A673 (cell line): ENCODE data around the gene ADPRM. TPM values are rescaled to one million over a fixed set of nuclear protein-coding genes. Genes with fewer than 3 reads are reported as not detected.

ENCODE experiments used
- BruUV-seq: library from RNA; stranded (reverse); fragments of 400-500 nt; replicated peaks from 2 replicates; lab custom pipeline; 2021; lab: Mats Ljungman, UMichigan
- CTCF ChIA-PET: fragments of 300-600 bp; sonication (Branson Sonifier 250); formaldehyde crosslinking; loops from one replicate; lab custom pipeline; 2022; ENCODE audit warnings: antibody characterized with exemption; lab: Charles Lee
- POLR2A ChIA-PET: fragments of 300-600 bp; sonication (Branson Sonifier 250); formaldehyde crosslinking; loops from one replicate; lab custom pipeline; 2022; ENCODE audit warnings: antibody characterized with exemption; ENCODE audit not compliant: low non-redundant PET; lab: Charles Lee
- DNase-seq: peaks from one replicate; pipeline ENCODE4 v3.0.0-alpha.2; 2015; ENCODE audit warnings: low spot score
- H3K27ac ChIP-seq: fragments of 200-600 bp; sonication (generic); 2 replicates; pipeline ENCODE4 v1.5.1; 2016; ENCODE audit warnings: mixed run types, low read depth, mild to moderate bottlenecking, mixed read lengths, antibody characterized with exemption, low read length; ENCODE audit not compliant: poor library complexity, severe bottlenecking
- H3K27me3 ChIP-seq: fragments of 200-600 bp; sonication (generic); replicated peaks from 2 replicates; pipeline ENCODE4 v1.6.1; 2017; ENCODE audit warnings: mixed run types, low read depth, mild to moderate bottlenecking, mixed read lengths, antibody characterized with exemption, low read length; ENCODE audit not compliant: insufficient read depth, poor library complexity
- H3K36me3 ChIP-seq: fragments of 200-600 bp; sonication (generic); 2 replicates; pipeline ENCODE4 v1.6.1; 2016; ENCODE audit warnings: mixed run types, mild to moderate bottlenecking, mixed read lengths, antibody characterized with exemption, low read length; ENCODE audit not compliant: insufficient read depth, poor library complexity, severe bottlenecking
- H3K4me1 ChIP-seq: fragments of 200-600 bp; sonication (generic); 2 replicates; pipeline ENCODE4 v1.6.1; 2017; ENCODE audit warnings: mixed run types, mild to moderate bottlenecking, mixed read lengths, antibody characterized with exemption, low read length; ENCODE audit not compliant: insufficient read depth, poor library complexity, severe bottlenecking
- H3K4me3 ChIP-seq: fragments of 200-600 bp; sonication (generic); 2 replicates; pipeline ENCODE4 v1.5.1; 2016; ENCODE audit warnings: low read depth, mixed run types, mild to moderate bottlenecking, mixed read lengths, low read length; ENCODE audit not compliant: poor library complexity, severe bottlenecking
- H3K9me3 ChIP-seq: fragments of 200-600 bp; sonication (generic); 2 replicates; pipeline ENCODE4 v1.6.1; 2016; ENCODE audit warnings: mixed run types, low read depth, mild to moderate bottlenecking, mixed read lengths, antibody characterized with exemption, low read length; ENCODE audit not compliant: poor library complexity, severe bottlenecking
- CTCF ChIP-seq: fragments of 300-800, 200-600 bp; sonication (generic); conservative IDR thresholded peaks from 2 replicates; pipeline ENCODE4 v1.5.1; 2017; ENCODE audit warnings: low read depth, mild to moderate bottlenecking, antibody characterized with exemption, low read length, moderate library complexity, mixed read lengths
- EZH2 ChIP-seq: fragments of 200-600 bp; sonication (generic); IDR thresholded peaks from 2 replicates; pipeline ENCODE4 v1.6.1; 2017; ENCODE audit warnings: borderline replicate concordance, low read depth, mild to moderate bottlenecking, mixed read lengths, antibody characterized with exemption, low read length; ENCODE audit not compliant: poor library complexity, severe bottlenecking
- intact Hi-C: fragments of 100-400 bp; cut with micrococcal nuclease; formaldehyde crosslinking; loops from one replicate; pipeline ENCODE4 v1.10.0; 2022; ENCODE audit not compliant: unreplicated experiment
- total RNA-seq: library from RNA; stranded (reverse); gene quantifications from 2 replicates; pipeline ENCODE4 v1.2.3, GENCODE V29; 2021

Gene ADPRM
- total RNA-seq, 1 experiment from 2014 or later: 8.4 TPM

- intact Hi-C loops: no loop called here
- Histone ChIP-seq H3K4me3 (no peak overlapping the region), H3K27ac (no peak overlapping the region), H3K36me3 (no peaks in the 10 kb centered on the region), H3K27me3 (no peaks in the 10 kb centered on the region), H3K9me3 (no peaks in the 10 kb centered on the region), H3K4me1 (no peaks in the 10 kb centered on the region)
- BruUV-seq: no TSS peak
- DNase-seq: no peak
- no peak for TF ChIP-seq CTCF
- TF ChIP-seq EZH2: no peak
- ChIA-PET CTCF (no interaction called here), POLR2A (no interaction called here)
Observed at GRCh38 chr17:10653987-10654386, 43.4 kb upstream of the ADPRM start.

GRCh38 chr17:10657148-10657547 is 40.2 kb upstream of the ADPRM start, which contains the start of gene MYH3:
TSS of gene MYH3 (minus strand) at chr17:10657309. CDS start at chr17:10655064, 2,245 bp downstream.
- Histone ChIP-seq H3K4me1 (no peaks in the 10 kb centered on the region), H3K36me3 (no peaks in the 10 kb centered on the region), H3K27ac (no peak within 1 kb of the TSS), H3K4me3 (no peak within 1 kb of the TSS), H3K27me3 (no peaks in the 10 kb centered on the region), H3K9me3 (no peaks in the 10 kb centered on the region)
- ChIA-PET POLR2A (no interaction called here), CTCF (no interaction called here)
- TF ChIP-seq EZH2 (no peak), CTCF (no peak)
- BruUV-seq: no TSS peak
- DNase-seq: no peak
- intact Hi-C loops: no loop called here

- intact Hi-C loops: no loop called here
- POLR2A ChIA-PET: no interaction called here
- H3K9me3 ChIP-seq: no peaks in the 10 kb centered on the region
- no peak overlapping the region for H3K27ac ChIP-seq
- H3K27me3 ChIP-seq: no peaks in the 10 kb centered on the region
- BruUV-seq: no TSS peak
- H3K4me3 ChIP-seq: no peak overlapping the region
- DNase-seq: no peak
- CTCF ChIA-PET: no interaction called here
- H3K4me1 ChIP-seq: no peaks in the 10 kb centered on the region
- TF ChIP-seq EZH2 (no peak), CTCF (no peak)
- H3K36me3 ChIP-seq: no peaks in the 10 kb centered on the region
Observed at GRCh38 chr17:10657879-10658278, 39.5 kb upstream of the ADPRM start.
